Measurements from ENCODE around the gene LGALS7.
"Not testable (repeated sequence)": the region's sequence is repeated elsewhere in the genome, so short reads cannot be mapped to it uniquely, and the experiment has no call there.

The LGALS7 gene

DNA sequence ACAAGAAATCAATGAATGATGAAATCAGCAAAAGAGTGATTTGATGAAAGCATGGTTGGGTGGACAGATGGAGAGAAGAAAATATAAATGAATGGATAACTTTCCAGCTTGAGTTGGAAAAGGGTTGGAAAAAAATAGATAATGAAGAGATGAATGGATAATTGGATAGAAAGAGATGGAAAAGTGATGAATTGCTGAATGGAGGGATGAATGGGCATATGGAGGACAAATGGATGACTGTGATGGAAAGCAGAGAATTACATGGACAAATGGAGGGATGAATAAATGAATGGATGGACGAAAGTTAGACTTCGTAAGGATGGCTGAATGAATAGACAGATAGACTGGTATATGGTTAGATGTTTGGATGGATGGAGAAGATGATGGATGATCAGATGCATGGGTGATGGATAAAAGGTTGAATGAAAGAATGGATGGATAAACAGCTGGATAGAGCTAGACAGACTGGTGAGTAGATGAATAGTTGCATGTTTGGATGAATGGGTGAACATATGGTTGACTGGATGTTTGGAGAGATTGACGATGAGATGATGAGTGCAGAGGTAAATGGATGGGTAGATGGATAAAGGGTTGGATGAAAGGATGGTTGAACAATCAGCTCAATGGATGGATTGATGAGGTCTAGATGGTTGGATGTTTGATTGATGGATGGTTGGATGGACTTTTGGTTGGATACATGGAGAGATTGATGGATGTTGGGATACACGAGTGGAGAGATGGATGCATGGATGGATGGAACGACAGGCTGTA is 27.4 kb upstream of the LGALS7 start:
- in situ Hi-C loops (cut with MboI; ENCODE audit: low sequenced_read_pairs) = no loop called here

- in situ Hi-C loops (cut with MboI; ENCODE audit: low sequenced_read_pairs) = no loop called here
Measured at GRCh38 chr19:38799104-38799503, 25.8 kb upstream of the LGALS7 start.

GRCh38 chr19:38797781-38798180 is 24.5 kb upstream of the LGALS7 start:
- in situ Hi-C loops (cut with MboI; ENCODE audit: low sequenced_read_pairs) = not testable (repeated sequence)

GRCh38 chr19:38796154-38796553 is 22.8 kb upstream of the LGALS7 start:
- in situ Hi-C loops (cut with MboI; ENCODE audit: low sequenced_read_pairs) = no loop called here

DNA sequence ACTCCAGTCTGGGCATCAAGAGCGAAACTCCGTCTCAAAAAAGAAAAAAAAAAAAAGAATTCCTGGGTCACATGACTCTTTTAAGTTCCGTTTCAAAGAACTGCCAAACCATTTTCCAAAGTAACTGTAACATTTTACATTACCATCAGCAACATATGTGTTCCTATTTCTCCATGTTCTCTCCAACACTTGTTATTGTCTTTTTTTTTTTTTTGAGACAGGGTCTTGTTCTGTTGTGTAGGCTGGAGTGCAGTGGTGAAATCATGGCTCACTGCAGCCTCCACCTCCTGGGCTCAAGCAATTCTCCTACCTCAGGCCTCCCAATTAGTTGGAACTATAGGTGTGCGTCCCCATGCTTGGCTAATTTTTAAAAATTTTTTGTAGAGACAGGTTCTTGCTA is 22.2 kb upstream of the LGALS7 start:
- in situ Hi-C loops (cut with MboI; ENCODE audit: low sequenced_read_pairs) = no loop called here

DNA sequence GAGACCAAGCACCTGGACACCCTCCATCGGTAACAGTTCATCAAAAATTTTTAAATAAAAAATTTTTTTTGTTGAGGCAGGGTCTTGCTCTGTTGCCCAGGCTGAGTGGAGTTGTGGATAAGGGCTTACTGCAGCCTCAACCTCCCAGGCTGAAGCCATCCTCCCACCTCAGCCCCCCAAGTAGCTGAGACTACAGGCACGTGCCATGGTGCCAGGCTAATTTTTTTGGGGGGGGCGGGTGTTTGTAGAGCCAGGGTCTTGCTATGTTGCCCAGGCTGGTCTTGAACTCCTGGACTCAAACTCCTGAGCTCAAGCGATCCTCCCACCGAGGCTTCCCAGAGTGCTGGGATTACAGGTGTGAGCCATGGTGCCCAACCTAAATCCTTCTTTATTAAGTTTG is 20.4 kb upstream of the LGALS7 start:
- in situ Hi-C loops (cut with MboI; ENCODE audit: low sequenced_read_pairs) = no loop called here

DNA sequence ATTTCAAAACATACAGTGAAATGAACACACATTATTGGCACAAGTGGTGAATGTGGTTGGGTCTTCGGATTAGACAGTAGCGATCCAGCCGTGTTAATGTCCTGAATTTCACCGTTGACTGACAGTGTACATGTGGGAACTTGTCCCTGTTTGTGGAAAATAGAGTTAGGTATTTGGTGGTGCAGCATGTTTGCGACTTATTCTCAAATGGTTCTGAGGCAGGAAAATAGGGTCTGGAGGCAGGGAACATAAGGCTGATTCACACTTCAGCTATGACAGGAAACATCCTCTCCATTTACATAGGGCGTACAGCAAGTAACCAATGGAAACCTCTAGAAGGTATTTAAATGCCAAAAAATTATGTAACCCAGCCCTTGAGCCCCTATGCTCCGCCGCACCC is 19.9 kb upstream of the LGALS7 start:
- in situ Hi-C loops (cut with MboI; ENCODE audit: low sequenced_read_pairs) = no loop called here

DNA sequence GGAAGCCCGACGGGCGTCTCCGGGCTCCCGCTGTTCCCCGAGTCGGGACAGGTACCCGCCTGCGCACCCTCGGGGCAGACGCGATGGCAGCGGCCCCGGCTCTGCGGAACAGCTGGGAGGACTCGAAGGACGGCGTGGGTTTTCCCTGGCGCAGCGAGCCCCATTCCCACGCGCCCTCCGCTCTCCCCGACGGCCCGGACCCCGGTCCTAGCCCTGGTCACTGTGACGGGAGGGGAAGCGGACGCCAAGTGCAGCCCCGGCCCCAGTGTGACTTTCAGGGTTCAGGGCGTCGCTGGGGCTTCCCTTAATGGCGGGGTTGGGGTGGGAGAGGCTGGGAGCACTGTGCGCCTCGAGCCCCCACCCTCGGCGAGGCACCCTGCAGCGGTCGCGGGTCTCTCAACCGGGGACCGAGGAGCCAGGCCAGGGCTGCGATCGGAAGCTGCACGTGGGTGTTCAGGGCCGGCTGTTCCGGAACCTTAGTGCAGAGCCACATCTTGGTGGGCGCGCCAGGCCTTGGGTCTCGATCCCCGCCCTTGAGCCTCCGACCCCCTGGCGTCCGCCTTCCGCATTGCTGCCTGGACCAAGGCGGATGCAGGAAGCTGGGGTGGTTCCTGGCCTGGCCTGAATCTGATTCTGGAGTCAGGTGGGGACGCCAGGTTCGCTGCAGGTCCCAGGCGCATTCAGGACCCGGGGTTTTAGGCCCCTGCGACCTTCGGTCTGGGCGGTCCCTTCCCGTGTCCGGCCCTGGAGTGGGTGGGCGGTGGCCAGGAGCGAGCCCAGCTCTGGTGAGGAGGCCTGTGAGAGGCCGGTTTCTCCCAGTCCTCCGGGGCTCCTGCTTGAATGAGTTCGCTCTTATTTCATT is 19.2 kb upstream of the LGALS7 start:
- in situ Hi-C loops (cut with MboI; ENCODE audit: low sequenced_read_pairs) = no loop called here

GRCh38 chr19:38791451-38792064 is 18.2 kb upstream of the LGALS7 start:
- in situ Hi-C loops (cut with MboI; ENCODE audit: low sequenced_read_pairs) = not testable (repeated sequence)

DNA sequence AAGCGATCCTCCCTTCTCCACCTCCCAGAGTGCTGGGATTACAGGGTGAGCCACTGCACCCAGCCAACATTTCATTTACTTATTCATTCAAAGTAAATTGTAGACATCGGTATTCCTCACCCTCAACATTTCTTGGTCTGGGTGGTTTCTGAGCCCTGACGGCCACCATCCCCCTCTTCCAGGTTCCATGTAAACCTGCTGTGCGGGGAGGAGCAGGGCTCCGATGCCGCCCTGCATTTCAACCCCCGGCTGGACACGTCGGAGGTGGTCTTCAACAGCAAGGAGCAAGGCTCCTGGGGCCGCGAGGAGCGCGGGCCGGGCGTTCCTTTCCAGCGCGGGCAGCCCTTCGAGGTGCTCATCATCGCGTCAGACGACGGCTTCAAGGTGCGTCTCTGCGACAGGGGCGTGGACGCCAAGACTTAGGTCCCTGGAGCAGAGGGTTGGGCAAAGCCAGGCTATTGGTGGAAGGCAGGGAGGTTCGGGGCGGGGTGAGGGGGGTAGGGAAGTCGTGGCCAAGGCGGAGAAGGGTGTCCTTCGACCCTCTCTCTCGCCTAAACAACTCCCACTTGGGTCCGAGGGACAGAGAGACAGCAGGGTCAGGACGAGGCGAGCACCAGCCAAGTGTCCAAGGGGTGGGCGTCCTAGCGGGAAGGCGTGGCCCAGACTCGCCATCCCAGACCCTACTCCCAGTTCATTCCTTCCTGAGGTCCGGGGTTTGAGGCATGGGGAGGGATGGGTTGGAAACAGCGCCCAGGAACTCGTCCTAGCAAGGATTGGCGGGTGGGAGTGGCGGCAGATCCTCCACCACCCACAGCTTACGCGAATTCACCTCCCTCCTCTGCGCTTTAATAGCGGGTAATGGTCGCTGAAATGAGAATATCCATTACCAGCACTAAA is 17.4 kb upstream of the LGALS7 start:
- in situ Hi-C loops (cut with MboI; ENCODE audit: low sequenced_read_pairs) = not testable (repeated sequence)

- in situ Hi-C loops (cut with MboI; ENCODE audit: low sequenced_read_pairs) = no loop called here
Measured at GRCh38 chr19:38788478-38789243, 15.3 kb upstream of the LGALS7 start, which contains the start of gene LGALS7B. Gene LGALS7B (plus strand): TSS chr19:38789200. CDS start chr19:38789227, 27 bp downstream.

GRCh38 chr19:38786572-38787265 is 13.4 kb upstream of the LGALS7 start:
- in situ Hi-C loops (cut with MboI; ENCODE audit: low sequenced_read_pairs) = no loop called here

GRCh38 chr19:38786061-38786460 is 12.7 kb upstream of the LGALS7 start:
- in situ Hi-C loops (cut with MboI; ENCODE audit: low sequenced_read_pairs) = not testable (repeated sequence)

GRCh38 chr19:38785187-38785699 is 11.9 kb upstream of the LGALS7 start:
- in situ Hi-C loops (cut with MboI; ENCODE audit: low sequenced_read_pairs) = no loop called here

GRCh38 chr19:38784224-38784623 is 10.9 kb upstream of the LGALS7 start:
- in situ Hi-C loops (cut with MboI; ENCODE audit: low sequenced_read_pairs) = no loop called here

DNA sequence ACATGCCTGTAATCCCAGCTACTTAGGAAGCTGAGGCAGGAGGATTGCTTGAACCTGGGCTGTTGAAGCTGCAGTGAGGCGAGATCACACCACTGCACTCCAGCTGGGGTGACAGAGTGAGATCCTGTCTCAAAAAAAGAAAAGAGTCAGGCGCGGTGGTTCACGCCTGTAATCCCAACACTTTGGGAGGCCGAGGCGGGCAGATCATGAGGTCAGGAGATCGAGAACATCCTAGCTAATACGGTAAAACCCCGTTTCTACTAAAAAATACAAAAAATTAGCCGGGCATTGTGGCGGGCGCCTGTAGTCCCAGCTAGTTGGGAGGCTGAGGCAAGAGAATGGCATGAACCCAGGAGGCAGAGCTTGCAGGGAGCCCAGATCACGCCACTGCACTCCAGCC is 8.9 kb upstream of the LGALS7 start:
- in situ Hi-C loops (cut with MboI; ENCODE audit: low sequenced_read_pairs) = not testable (repeated sequence)

DNA sequence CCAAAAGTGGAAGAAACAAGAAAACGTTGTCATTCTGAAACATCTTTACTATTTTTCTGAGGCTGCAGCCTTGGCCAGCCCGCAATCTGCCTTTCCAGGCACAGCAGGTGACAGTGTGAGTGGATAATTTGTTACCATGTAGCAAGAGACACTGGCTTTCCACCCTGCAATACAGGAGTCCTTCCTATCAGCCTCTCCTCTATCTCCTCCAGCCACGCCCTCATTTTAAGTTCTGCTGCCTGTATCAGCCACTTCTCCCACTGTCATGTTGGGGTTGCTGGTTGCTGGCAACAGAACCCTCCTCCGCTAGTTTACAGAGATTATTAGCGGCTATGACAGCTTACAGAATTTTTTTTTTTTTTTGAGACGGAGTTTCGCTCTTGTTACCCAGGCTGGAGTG is 7.7 kb upstream of the LGALS7 start:
- in situ Hi-C loops (cut with MboI; ENCODE audit: low sequenced_read_pairs) = no loop called here

- in situ Hi-C loops (cut with MboI; ENCODE audit: low sequenced_read_pairs) = no loop called here
Measured at GRCh38 chr19:38780443-38780842, 7.1 kb upstream of the LGALS7 start.

GRCh38 chr19:38778733-38779132 is 5.4 kb upstream of the LGALS7 start:
- in situ Hi-C loops (cut with MboI; ENCODE audit: low sequenced_read_pairs) = no loop called here
